GM18951 (cell line): ENCODE measurements around the gene TGFBR1.

Experiments used
- POLR2A ChIP-seq: IDR thresholded peaks from 4 replicates; pipeline ENCODE4 v1.6.1; 2011; ENCODE audit warnings: mild to moderate bottlenecking; ENCODE audit not compliant: insufficient read length, insufficient read depth; ENCODE audit errors: extremely low read depth
- in situ Hi-C: fragments of 300-500 bp; cut with MboI; formaldehyde crosslinking; loops from one replicate; pipeline ENCODE4 v1.12.0; 2022; ENCODE audit warnings: low sequenced_read_pairs, mixed read lengths, inconsistent platforms; ENCODE audit not compliant: unreplicated experiment

The TGFBR1 gene

DNA sequence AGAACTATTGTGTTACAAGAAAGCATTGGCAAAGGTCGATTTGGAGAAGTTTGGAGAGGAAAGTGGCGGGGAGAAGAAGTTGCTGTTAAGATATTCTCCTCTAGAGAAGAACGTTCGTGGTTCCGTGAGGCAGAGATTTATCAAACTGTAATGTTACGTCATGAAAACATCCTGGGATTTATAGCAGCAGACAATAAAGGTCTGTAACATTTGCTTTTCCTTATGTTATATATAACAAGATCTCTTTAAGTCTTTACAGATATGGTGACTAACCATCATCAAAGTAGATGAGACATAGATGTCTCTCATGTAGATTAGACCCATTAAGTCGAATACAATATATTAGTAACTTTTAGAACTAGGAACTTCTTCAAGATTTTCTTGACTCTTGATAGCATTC lies 33.0 kb downstream of the TGFBR1 start:
- TF ChIP-seq POLR2A = no peak

DNA sequence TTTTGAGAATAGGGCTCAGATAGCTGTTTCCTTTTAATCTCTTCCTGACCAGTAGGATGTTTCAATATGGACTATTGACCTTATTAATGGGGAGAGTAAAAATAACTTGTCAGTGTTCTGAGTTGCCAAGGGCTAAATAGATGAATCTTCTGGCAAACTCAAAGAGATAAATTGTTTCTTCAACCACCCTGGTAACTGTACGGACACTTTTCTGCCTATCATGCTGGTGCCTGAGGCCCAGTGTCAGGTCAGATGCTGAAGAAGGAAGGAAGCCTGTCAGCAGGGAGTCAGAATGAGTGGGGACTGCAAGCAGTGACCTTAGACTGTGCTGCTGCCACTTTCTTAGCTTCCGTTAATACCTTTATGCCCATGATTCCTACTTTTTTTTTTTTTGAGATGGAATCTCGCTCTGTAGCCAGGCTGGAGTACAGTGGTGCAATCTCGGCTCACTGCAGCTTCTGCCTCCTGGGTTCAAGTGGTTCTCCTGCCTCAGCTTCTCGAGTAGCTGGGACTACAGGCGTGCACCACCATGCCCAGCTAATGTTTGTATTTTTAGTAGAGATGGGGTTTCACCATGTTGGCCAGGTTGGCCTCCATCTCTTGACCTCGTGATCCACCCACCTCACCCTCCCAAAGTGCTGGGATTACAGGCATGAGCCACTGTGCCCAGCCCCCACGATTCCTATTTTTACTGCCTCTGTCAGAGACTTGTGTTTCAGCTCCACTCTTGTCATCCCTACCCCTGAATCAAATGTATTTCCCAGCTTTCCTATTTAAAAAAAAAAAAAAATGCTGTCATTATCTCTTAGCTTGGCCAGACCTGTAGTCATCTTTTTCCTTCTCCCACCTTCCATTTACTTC lies 33.7 kb downstream of the TGFBR1 start:
- in situ Hi-C loops = loop anchor here (10.0 to 25.0 kb wide), 2 partner anchors 144 to 276 kb away; no protein-coding TSS in a partner anchor
- TF ChIP-seq POLR2A = no peak

More for the DNA sequence above, 33.0 kb downstream of the TGFBR1 start:
- in situ Hi-C loops = loop anchor here (10.0 to 25.0 kb wide), 2 partner anchors 143 to 276 kb away; no protein-coding TSS in a partner anchor

DNA sequence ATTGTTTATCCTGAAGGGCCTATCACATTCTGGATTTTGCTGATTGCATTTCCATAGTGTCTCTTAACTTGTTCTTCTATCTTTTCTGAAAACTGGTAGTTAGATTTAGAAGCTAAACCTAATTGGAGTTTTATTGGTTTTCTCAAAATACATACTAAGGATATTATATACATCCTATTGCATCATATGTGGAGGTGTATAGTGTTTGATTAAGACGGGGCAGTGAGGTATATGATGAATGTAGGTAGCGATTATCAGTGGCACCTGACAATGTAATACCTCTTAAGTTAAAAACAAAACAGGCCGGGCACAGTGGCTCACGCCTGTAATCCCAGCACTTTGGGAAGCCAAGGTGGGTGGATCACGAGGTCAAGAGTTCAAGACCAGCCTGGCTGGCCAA lies 35.0 kb downstream of the TGFBR1 start:
- in situ Hi-C loops = loop anchor here (10.0 to 25.0 kb wide), 2 partner anchors 145 to 278 kb away; no protein-coding TSS in a partner anchor
- TF ChIP-seq POLR2A = no peak

DNA sequence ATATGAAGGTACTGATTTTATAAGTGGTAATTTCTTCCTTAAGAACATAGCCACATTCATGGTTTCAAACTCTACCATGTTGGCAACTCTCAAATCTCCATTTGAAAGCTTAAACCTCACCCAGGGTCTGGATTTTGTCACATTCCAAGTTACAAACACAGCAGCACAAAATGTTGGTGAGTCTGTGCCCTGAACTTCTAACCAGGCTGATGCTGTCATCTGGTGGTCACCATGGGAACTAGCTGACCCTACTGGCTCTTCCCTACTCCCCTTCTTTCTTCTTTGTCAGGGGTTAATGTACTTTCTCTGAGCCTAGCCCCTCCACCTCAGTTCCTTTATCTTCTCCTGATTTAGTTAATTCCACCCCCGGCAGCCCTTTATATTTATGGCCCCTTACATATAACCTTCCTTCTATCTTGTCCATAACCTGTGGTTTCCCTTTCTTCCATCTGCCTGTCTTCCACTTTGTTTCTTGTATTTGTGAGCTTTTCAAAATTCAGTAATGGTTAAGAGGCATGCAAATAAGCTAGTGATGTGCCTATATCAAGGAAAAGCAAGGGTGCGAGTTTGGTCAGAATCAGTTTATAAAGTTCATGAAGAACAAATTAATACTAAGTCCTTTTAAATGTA lies 35.9 kb downstream of the TGFBR1 start:
- no peak for TF ChIP-seq POLR2A
- in situ Hi-C loops = loop anchor here (25.0 kb wide), 1 partner anchor 278 kb away; no protein-coding TSS in a partner anchor

DNA sequence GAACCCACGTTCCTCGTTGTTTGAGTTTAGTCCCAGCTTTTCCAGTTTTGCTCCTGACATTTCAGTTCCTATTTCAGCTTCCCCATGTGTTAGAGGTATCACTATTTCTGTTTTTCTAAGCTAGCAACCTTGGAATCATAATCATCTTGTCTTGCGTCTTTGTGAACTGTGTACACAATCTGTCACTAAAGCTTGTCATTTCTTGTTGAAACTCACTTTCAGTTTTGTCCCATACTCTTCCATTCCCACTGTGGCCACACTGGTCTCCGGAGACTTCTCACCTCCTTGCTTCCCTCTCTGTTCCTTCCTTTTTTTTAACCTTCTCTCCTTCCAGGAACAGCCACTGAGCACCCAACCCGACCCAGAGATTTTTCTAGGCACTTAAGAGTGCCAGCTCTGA lies 36.9 kb downstream of the TGFBR1 start:
- no peak for TF ChIP-seq POLR2A
- in situ Hi-C loops = loop anchor here (25.0 kb wide), 1 partner anchor 280 kb away; no protein-coding TSS in a partner anchor

GRCh38 chr9:99142275-99142674 lies 37.4 kb downstream of the TGFBR1 start:
- in situ Hi-C loops = loop anchor here (25.0 kb wide), 1 partner anchor 280 kb away; no protein-coding TSS in a partner anchor
- no peak for TF ChIP-seq POLR2A

DNA sequence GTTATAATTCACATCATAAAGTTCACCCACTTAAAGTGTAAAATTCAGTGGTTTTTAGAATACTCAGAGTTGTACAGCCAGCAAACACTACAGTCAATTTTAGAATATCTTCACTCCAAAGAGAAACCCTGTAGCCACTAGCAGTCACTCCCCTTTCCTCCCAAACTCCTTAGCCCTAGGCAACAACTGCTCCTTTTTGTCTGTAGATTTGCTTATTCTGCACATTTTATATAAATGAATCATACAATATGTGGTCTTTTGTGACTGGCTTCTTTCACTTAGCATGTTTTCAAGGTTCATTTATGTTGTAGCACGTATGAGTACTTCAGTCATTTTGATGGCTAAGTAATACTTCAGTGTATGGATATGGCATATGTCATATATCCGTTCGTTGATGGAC lies 38.7 kb downstream of the TGFBR1 start:
- in situ Hi-C loops = loop anchor here (25.0 kb wide), 1 partner anchor 281 kb away; no protein-coding TSS in a partner anchor
- no peak for TF ChIP-seq POLR2A

DNA sequence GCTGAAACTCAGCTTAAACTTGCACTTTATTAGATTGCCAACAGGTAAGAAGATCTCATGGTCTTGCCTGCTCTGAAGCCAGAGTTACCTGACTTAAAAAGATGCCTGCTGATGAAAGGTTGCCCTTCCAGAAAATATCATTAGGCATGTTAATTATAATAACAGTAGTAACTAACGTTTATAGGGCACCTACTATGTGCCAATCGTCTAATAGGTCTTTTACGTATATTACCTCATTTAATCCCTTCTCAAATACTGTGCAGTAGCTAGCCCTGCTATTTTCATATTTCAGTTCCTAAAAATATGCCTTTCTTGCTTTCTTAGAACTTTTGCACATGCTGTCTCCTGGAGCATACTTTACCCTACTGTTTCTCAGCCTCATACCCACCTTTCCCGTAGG lies 40.1 kb downstream of the TGFBR1 start:
- TF ChIP-seq POLR2A = no peak
- in situ Hi-C loops = loop anchor here (25.0 kb wide), 1 partner anchor 283 kb away; no protein-coding TSS in a partner anchor

- in situ Hi-C loops = loop anchor here (25.0 kb wide), 1 partner anchor 284 kb away; no protein-coding TSS in a partner anchor
- no peak for TF ChIP-seq POLR2A
These were observed 41.7 kb downstream of the TGFBR1 start for GRCh38 chr9:99146574-99146973.

GRCh38 chr9:99147177-99147576 lies 42.3 kb downstream of the TGFBR1 start:
- TF ChIP-seq POLR2A = no peak
- in situ Hi-C loops = loop anchor here (25.0 kb wide), 1 partner anchor 285 kb away; no protein-coding TSS in a partner anchor

GRCh38 chr9:99150451-99151171 lies 45.7 kb downstream of the TGFBR1 start:
- in situ Hi-C loops = loop anchor here (25.0 kb wide), 1 partner anchor 1437 kb away; the partner anchor contains the start of gene CAVIN4
- TF ChIP-seq POLR2A = no peak

GRCh38 chr9:99154356-99154755 lies 49.4 kb downstream of the TGFBR1 start:
- in situ Hi-C loops = loop anchor here (25.0 kb wide), 1 partner anchor 1433 kb away; the partner anchor contains the start of gene CAVIN4
- TF ChIP-seq POLR2A = no peak
